SK-N-SH (cell line): ENCODE data around the gene PCP4. TPM values are rescaled to one million over a fixed set of nuclear protein-coding genes. Genes with fewer than 3 reads are reported as not detected.

ENCODE experiments used
- CTCF ChIA-PET: fragments of 300-600, 350-600 bp; formaldehyde crosslinking; extraction: SDS; loops from one replicate; lab custom pipeline; 2021; lab: Yijun Ruan, JAX
- POLR2A ChIA-PET: fragments of 350-600 bp; sonication (Branson Sonifier 250); formaldehyde crosslinking; extraction: SDS; loops from one replicate; lab custom pipeline; 2020; ENCODE audit warnings: antibody characterized with exemption, inconsistent platforms; lab: Yijun Ruan, JAX
- DNase-seq: peaks from one replicate; pipeline ENCODE4 v3.0.0; 2012
- H2AFZ ChIP-seq: fragments of 200-600 bp; sonication (generic); 2 replicates; pipeline ENCODE4 v1.8.1; 2016; ENCODE audit warnings: antibody characterized with exemption, mild to moderate bottlenecking, low read depth
- H3F3A ChIP-seq: fragments of 200-600 bp; sonication (generic); replicated peaks from 2 replicates; pipeline ENCODE3; 2016; ENCODE audit warnings: antibody characterized with exemption, mild to moderate bottlenecking; ENCODE audit not compliant: insufficient read depth
- H3K27ac ChIP-seq, 2 experiments: fragments of 200-500 bp in 1 of 2; fragments of 200-600 bp in 1 of 2; sonication (Bioruptor generic) in 1 of 2; sonication (generic), shearing (Covaris generic) in 1 of 2; 2 replicates each; pipeline versions ENCODE4 v1.5.1 to v1.6.1; 2014 to 2016; ENCODE audit warnings: low read depth in 2 of 2, inconsistent platforms in 1 of 2, low read length in 1 of 2, mild to moderate bottlenecking in 1 of 2, mixed read lengths in 1 of 2
- H3K27me3 ChIP-seq: fragments of 200-600 bp; sonication (generic), shearing (Covaris generic); 2 replicates; pipeline ENCODE4 v1.6.1; 2016; ENCODE audit warnings: mixed run types; ENCODE audit not compliant: insufficient read depth
- H3K36me3 ChIP-seq, 2 experiments: fragments of 200-500 bp in 1 of 2; fragments of 200-600 bp in 1 of 2; sonication (Bioruptor generic) in 1 of 2; sonication (generic) in 1 of 2; replicated peaks in 1 of 2; 2 replicates each; pipeline versions ENCODE3 to v1.5.1; 2014 to 2016; ENCODE audit warnings: low read length in 1 of 2, mild to moderate bottlenecking in 1 of 2; ENCODE audit not compliant: insufficient read depth in 2 of 2, control insufficient read depth in 1 of 2
- H3K4me1 ChIP-seq, 2 experiments: fragments of 200-500 bp in 1 of 2; fragments of 200-600 bp in 1 of 2; sonication (Bioruptor generic) in 1 of 2; sonication (generic), shearing (Covaris generic) in 1 of 2; 2 replicates each; pipeline versions ENCODE4 v1.5.1 to v1.6.1; 2014 to 2016; ENCODE audit warnings: low read depth in 1 of 2, low read length in 1 of 2, mixed run types in 1 of 2; ENCODE audit not compliant: insufficient read depth in 2 of 2, control insufficient read depth in 1 of 2
- H3K4me2 ChIP-seq: fragments of 200-600 bp; sonication (generic), shearing (Covaris generic); 2 replicates; pipeline ENCODE4 v1.6.1; 2017; ENCODE audit warnings: mixed run types
- H3K4me3 ChIP-seq, 2 experiments: fragments of 200-500 bp in 1 of 2; fragments of 200-600 bp in 1 of 2; sonication (Bioruptor generic) in 1 of 2; sonication (generic), shearing (Covaris generic) in 1 of 2; 2 replicates each; pipeline versions ENCODE4 v1.5.1 to v1.8.1; 2014 to 2016; ENCODE audit warnings: low read depth in 2 of 2, inconsistent platforms in 1 of 2, low read length in 1 of 2, mild to moderate bottlenecking in 1 of 2, mixed read lengths in 1 of 2, moderate library complexity in 1 of 2
- H3K79me2 ChIP-seq: fragments of 200-600 bp; sonication (generic); 2 replicates; pipeline ENCODE4 v1.8.1; 2017; ENCODE audit warnings: mild to moderate bottlenecking; ENCODE audit not compliant: insufficient read depth
- H3K9ac ChIP-seq: fragments of 200-600 bp; sonication (generic); 2 replicates; pipeline ENCODE4 v1.6.1; 2017; ENCODE audit warnings: mixed run types
- H3K9me2 ChIP-seq: fragments of 200-600 bp; sonication (generic); 2 replicates; pipeline ENCODE4 v1.6.1; 2017; ENCODE audit warnings: mixed run types
- H3K9me3 ChIP-seq: fragments of 200-600 bp; sonication (generic); 2 replicates; pipeline ENCODE4 v1.6.1; 2017; ENCODE audit warnings: mixed run types, mild to moderate bottlenecking, moderate library complexity
- H4K20me1 ChIP-seq: fragments of 200-600 bp; sonication (generic); 2 replicates; pipeline ENCODE4 v1.6.1; 2017; ENCODE audit warnings: mild to moderate bottlenecking, mixed run types; ENCODE audit not compliant: insufficient read depth
- CHD2 ChIP-seq: fragments of 150-350 bp; IDR thresholded peaks from 2 replicates; pipeline ENCODE4 v1.6.1; 2018; ENCODE audit warnings: low read length; ENCODE audit not compliant: partially characterized antibody
- ELF1 ChIP-seq: IDR thresholded peaks from 2 replicates; pipeline ENCODE4 v1.4.0; 2012
- EP300 ChIP-seq, 2 experiments: IDR thresholded peaks; 2 replicates each; pipeline versions ENCODE4 v1.4.0 to v1.6.1; 2012; ENCODE audit warnings: borderline replicate concordance in 1 of 2, low read depth in 1 of 2, low read length in 1 of 2
- GATA2 ChIP-seq: sonication (generic); formaldehyde crosslinking; IDR thresholded peaks from 2 replicates; pipeline ENCODE4 v1.5.0; 2020; ENCODE audit warnings: mild to moderate bottlenecking, missing genetic modification reagents
- MEF2A ChIP-seq: IDR thresholded peaks from 2 replicates; pipeline ENCODE4 v1.4.0; 2012; ENCODE audit warnings: low read depth, borderline replicate concordance
- MXI1 ChIP-seq: IDR thresholded peaks from 2 replicates; pipeline ENCODE4 v1.6.1; 2012; ENCODE audit warnings: mild to moderate bottlenecking, low read depth, low read length, improper control_type of control experiment
- NFIC ChIP-seq: IDR thresholded peaks from 2 replicates; pipeline ENCODE4 v1.4.0; 2012; ENCODE audit warnings: borderline replicate concordance
- SIN3A ChIP-seq: IDR thresholded peaks from 2 replicates; pipeline ENCODE4 v1.6.1; 2012; ENCODE audit warnings: low read depth, mild to moderate bottlenecking, low read length, moderate library complexity, borderline replicate concordance
- TAF1 ChIP-seq: IDR thresholded peaks from 2 replicates; pipeline ENCODE4 v1.6.1; 2012; ENCODE audit warnings: low read depth, mild to moderate bottlenecking, low read length, moderate library complexity, borderline replicate concordance
- TCF12 ChIP-seq: IDR thresholded peaks from 2 replicates; pipeline ENCODE4 v1.4.0; 2012
- TEAD4 ChIP-seq: IDR thresholded peaks from 2 replicates; pipeline ENCODE4 v1.4.0; 2012; ENCODE audit warnings: mild to moderate bottlenecking, borderline replicate concordance; ENCODE audit not compliant: insufficient read depth
- USF2 ChIP-seq: fragments of 150-350 bp; IDR thresholded peaks from 2 replicates; pipeline ENCODE4 v1.6.1; 2017; ENCODE audit warnings: antibody characterized with exemption, low read length, low read depth, borderline replicate concordance
- WGBS: methylation state at CpG from one replicate; pipeline ENCODE4 v1.1.6; 2017; ENCODE audit warnings: low lambda C conversion rate; 5-methylcytosine and 5-hydroxymethylcytosine counted together
- polyA plus RNA-seq, 3 experiments: library from polyadenylated mRNA; depleted of rRNA; stranded (reverse); fragments of >200 nt; gene quantifications; 2 replicates each; pipeline ENCODE4 v1.2.3, GENCODE V29; 2012
- TF ChIP-seq, protein P1 (sequence below): IDR thresholded peaks from 2 replicates; pipeline ENCODE4 v1.4.0; 2012; ENCODE audit warnings: low read depth, borderline replicate concordance
- TF ChIP-seq, protein P2 (sequence below): IDR thresholded peaks from 2 replicates; pipeline ENCODE4 v1.4.0; 2012; ENCODE audit warnings: low read depth, borderline replicate concordance

PCP4 gene
- polyA plus RNA-seq, 1 of the 3 experiments (the other 2 are of a cell fraction): not detected

GRCh38 chr21:39882839-39883195, 15.6 kb downstream of the PCP4 start:
- H3K27me3 ChIP-seq: no peaks in the 10 kb centered on the region
- TF ChIP-seq TAF1: no peak
- no peak for TF ChIP-seq SIN3A
- H3K4me3 ChIP-seq: no peak overlapping the region
- POLR2A ChIA-PET: no interaction called here
- no peaks in the 10 kb centered on the region for H3K79me2 ChIP-seq
- no peaks in the 10 kb centered on the region; the same call in 1 of the 2 replicates for H3K9me3 ChIP-seq
- H3K4me2 ChIP-seq: no peak overlapping the region
- CTCF ChIA-PET: interaction anchor here (1.2 to 5.6 kb wide), 2 partner anchors 14 to 15 kb away, joined by 3 to 42 read pairs; partner anchors contain the start of gene PCP4
- no peaks in the 10 kb centered on the region; a peak in 1 of 4 replicates for H3K4me1 ChIP-seq
- no peak overlapping the region for H3K9ac ChIP-seq
- WGBS: 13% methylated on average over 3 of the region's 3 CpGs
- no peak overlapping the region for H3K27ac ChIP-seq
- no peaks in the 10 kb centered on the region for H4K20me1 ChIP-seq
- no peak for DNase-seq
- H3K36me3 ChIP-seq: no peaks in the 10 kb centered on the region
- H3K9me2 ChIP-seq: no peaks in the 10 kb centered on the region
- H3F3A ChIP-seq: no peaks in the 10 kb centered on the region
- H2AFZ ChIP-seq: no peak overlapping the region

GRCh38 chr21:39885119-39885848, 18.0 kb downstream of the PCP4 start:
- CTCF ChIA-PET: interaction anchor here (0.6 to 5.6 kb wide), 3 partner anchors 13 to 1400 kb away, joined by 3 to 42 read pairs (median 4); partner anchors contain the start of gene PCP4

More at GRCh38 chr21:39885119-39885848, 18.0 kb downstream of the PCP4 start:
- POLR2A ChIA-PET: no interaction called here
- DNase-seq: peak; percentile 8
- H3K4me3 ChIP-seq: no peak overlapping the region
- no peak overlapping the region for H3K9ac ChIP-seq
- no peak overlapping the region for H3K4me2 ChIP-seq
- H3K9me2 ChIP-seq: no peaks in the 10 kb centered on the region
- no peaks in the 10 kb centered on the region; the same call in 1 of the 2 replicates for H3K9me3 ChIP-seq
- no peak for TF ChIP-seq NFIC
- TF ChIP-seq, protein P1, sequence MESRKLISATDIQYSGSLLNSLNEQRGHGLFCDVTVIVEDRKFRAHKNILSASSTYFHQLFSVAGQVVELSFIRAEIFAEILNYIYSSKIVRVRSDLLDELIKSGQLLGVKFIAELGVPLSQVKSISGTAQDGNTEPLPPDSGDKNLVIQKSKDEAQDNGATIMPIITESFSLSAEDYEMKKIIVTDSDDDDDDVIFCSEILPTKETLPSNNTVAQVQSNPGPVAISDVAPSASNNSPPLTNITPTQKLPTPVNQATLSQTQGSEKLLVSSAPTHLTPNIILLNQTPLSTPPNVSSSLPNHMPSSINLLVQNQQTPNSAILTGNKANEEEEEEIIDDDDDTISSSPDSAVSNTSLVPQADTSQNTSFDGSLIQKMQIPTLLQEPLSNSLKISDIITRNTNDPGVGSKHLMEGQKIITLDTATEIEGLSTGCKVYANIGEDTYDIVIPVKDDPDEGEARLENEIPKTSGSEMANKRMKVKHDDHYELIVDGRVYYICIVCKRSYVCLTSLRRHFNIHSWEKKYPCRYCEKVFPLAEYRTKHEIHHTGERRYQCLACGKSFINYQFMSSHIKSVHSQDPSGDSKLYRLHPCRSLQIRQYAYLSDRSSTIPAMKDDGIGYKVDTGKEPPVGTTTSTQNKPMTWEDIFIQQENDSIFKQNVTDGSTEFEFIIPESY: no peak
- TF ChIP-seq MEF2A: no peak
- TF ChIP-seq TCF12: no peak
- no peak for TF ChIP-seq SIN3A
- TF ChIP-seq ELF1: no peak
- no peak for TF ChIP-seq CHD2
- TF ChIP-seq, protein P2, sequence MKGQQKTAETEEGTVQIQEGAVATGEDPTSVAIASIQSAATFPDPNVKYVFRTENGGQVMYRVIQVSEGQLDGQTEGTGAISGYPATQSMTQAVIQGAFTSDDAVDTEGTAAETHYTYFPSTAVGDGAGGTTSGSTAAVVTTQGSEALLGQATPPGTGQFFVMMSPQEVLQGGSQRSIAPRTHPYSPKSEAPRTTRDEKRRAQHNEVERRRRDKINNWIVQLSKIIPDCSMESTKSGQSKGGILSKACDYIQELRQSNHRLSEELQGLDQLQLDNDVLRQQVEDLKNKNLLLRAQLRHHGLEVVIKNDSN: no peak
- TF ChIP-seq EP300 (IDR thresholded peaks at IDR 0.05; ENCODE audit: borderline replicate concordance in 1 of 2, low read depth in 1 of 2, low read length in 1 of 2): no peak
- no peak for TF ChIP-seq GATA2 (CRISPR knock-in tag)
- no peak for TF ChIP-seq TEAD4
- TF ChIP-seq MXI1: no peak
- TF ChIP-seq USF2: no peak
- no peaks in the 10 kb centered on the region for H3F3A ChIP-seq
- H3K27ac ChIP-seq: no peak overlapping the region
- no peak overlapping the region for H2AFZ ChIP-seq
- H3K4me1 ChIP-seq: no peaks in the 10 kb centered on the region; a peak in 1 of 4 replicates
- no peaks in the 10 kb centered on the region for H3K79me2 ChIP-seq
- WGBS: 40% methylated on average over 10 of the region's 17 CpGs
- H4K20me1 ChIP-seq: no peaks in the 10 kb centered on the region
- no peaks in the 10 kb centered on the region for H3K36me3 ChIP-seq
- no peaks in the 10 kb centered on the region for H3K27me3 ChIP-seq
